Fibroblast of mammary gland (primary cell): ENCODE data around the gene DHDDS.
A peak's percentile ranks its signal among the peaks of the same experiment; 100 is the strongest.

Experiments
- DNase-seq: peaks from one replicate; pipeline ENCODE4 v3.0.0-alpha.2; 2010; ENCODE audit warnings: low read depth
- H3K4me3 ChIP-seq: 2 replicates; pipeline ENCODE4 v1.5.1; 2011; ENCODE audit warnings: low read depth, mild to moderate bottlenecking, low read length, moderate library complexity; ENCODE audit not compliant: control insufficient read depth
- CTCF ChIP-seq: conservative IDR thresholded peaks from 2 replicates; pipeline ENCODE4 v1.5.1; 2011; ENCODE audit warnings: low read depth, low read length, inconsistent platforms; ENCODE audit not compliant: control insufficient read depth, insufficient read depth

Gene DHDDS

GRCh38 chr1:26418865-26419349 is 13.2 kb upstream of the DHDDS start:
- TF ChIP-seq CTCF, result no peak
- DNase-seq, result no peak
- H3K4me3 ChIP-seq, result no peak overlapping the region

- TF ChIP-seq CTCF, result no peak
- no peak overlapping the region for H3K4me3 ChIP-seq
- no peak for DNase-seq
Observed at GRCh38 chr1:26419494-26419893, 12.6 kb upstream of the DHDDS start.

GRCh38 chr1:26429721-26430120 is 2.4 kb upstream of the DHDDS start:
- DNase-seq, result no peak
- TF ChIP-seq CTCF, result no peak
- no peak overlapping the region for H3K4me3 ChIP-seq

- H3K4me3 ChIP-seq, result peak overlapping the region; percentile 67
- TF ChIP-seq CTCF, result no peak
- no peak for DNase-seq
Observed at GRCh38 chr1:26432793-26433192, 672 bp downstream of the DHDDS start.

GRCh38 chr1:26434161-26434752 is 2.1 kb downstream of the DHDDS start:
- DNase-seq, result peak; percentile 44
- TF ChIP-seq CTCF, result no peak
- no peak overlapping the region for H3K4me3 ChIP-seq

- no peak for TF ChIP-seq CTCF
- no peak overlapping the region for H3K4me3 ChIP-seq
- no peak for DNase-seq
Observed at GRCh38 chr1:26438041-26438440, 5.9 kb downstream of the DHDDS start.

- DNase-seq, result no peak
- H3K4me3 ChIP-seq, result no peak overlapping the region
- no peak for TF ChIP-seq CTCF
Observed at GRCh38 chr1:26440259-26440658, 8.1 kb downstream of the DHDDS start.
